ENCODE results near the gene NUDT16L1. TPM values are rescaled to one million over a fixed set of nuclear protein-coding genes. Genes with fewer than 3 reads are reported as not detected.

The NUDT16L1 gene
- total and polyA plus RNA-seq, 2 of the 4 experiments (the other 2 are of a cell fraction) = 22.9 to 44.3 TPM

- H3K9me1 ChIP-seq (ENCODE audit: insufficient read depth, low read length) = no peaks in the 10 kb centered on the region
- no peak overlapping the region for H3K4me3 ChIP-seq (ENCODE audit: insufficient read depth, low read depth, low read length)
- no peak overlapping the region for H2BK120ac ChIP-seq (ENCODE audit: low read depth, low read length)
- no peak overlapping the region for H2BK15ac ChIP-seq (ENCODE audit: low read depth, low read length)
- peaks cover 70% of the 10 kb centered on the region for H3K36me3 ChIP-seq (ENCODE audit: control insufficient read depth, insufficient read depth, low read length)
- intact Hi-C loops (cut with micrococcal nuclease) = no loop called here
- no peaks in the 10 kb centered on the region; the same call in 1 of the 2 replicates for H4K20me1 ChIP-seq (ENCODE audit: insufficient read depth, low read length)
- dilution Hi-C loops (cut with HindIII; ENCODE audit: low sequenced_read_pairs, unreplicated experiment) = no loop called here
- H3K9ac ChIP-seq (ENCODE audit: low read depth, low read length) = no peak overlapping the region
- TF ChIP-seq RCOR1 (IDR thresholded peaks at IDR 0.05; ENCODE audit: insufficient replicate concordance, low read length) (no peak), RFX5 (IDR thresholded peaks at IDR 0.05; ENCODE audit: low read depth, low read length) (no peak), MXI1 (IDR thresholded peaks at IDR 0.05; ENCODE audit: borderline replicate concordance, low read depth, low read length) (no peak), MAFK (IDR thresholded peaks at IDR 0.05; ENCODE audit: low read depth, low read length) (no peak), CEBPB (IDR thresholded peaks at IDR 0.05; ENCODE audit: low read depth, low read length) (no peak), RAD21 (IDR thresholded peaks at IDR 0.05; ENCODE audit: low read length) (no peak), FOS (IDR thresholded peaks at IDR 0.05; ENCODE audit: low read depth, low read length) (no peak), CTCF (conservative IDR thresholded peaks at IDR 0.05; ENCODE audit: low read depth, low read length) (no peak), NFE2L2 (IDR thresholded peaks at IDR 0.05; ENCODE audit: low read depth, low read length) (no peak), MAZ (IDR thresholded peaks at IDR 0.05; ENCODE audit: borderline replicate concordance, low read depth, low read length) (no peak), BHLHE40 (IDR thresholded peaks at IDR 0.05; ENCODE audit: low read depth, low read length) (no peak), CHD1 (IDR thresholded peaks at IDR 0.05; ENCODE audit: low read depth, low read length) (no peak)
- TF ChIP-seq, protein P1, sequence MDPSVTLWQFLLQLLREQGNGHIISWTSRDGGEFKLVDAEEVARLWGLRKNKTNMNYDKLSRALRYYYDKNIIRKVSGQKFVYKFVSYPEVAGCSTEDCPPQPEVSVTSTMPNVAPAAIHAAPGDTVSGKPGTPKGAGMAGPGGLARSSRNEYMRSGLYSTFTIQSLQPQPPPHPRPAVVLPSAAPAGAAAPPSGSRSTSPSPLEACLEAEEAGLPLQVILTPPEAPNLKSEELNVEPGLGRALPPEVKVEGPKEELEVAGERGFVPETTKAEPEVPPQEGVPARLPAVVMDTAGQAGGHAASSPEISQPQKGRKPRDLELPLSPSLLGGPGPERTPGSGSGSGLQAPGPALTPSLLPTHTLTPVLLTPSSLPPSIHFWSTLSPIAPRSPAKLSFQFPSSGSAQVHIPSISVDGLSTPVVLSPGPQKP (IDR thresholded peaks at IDR 0.05; ENCODE audit: borderline replicate concordance, low read depth, low read length) = no peak
- TF ChIP-seq, protein P2, sequence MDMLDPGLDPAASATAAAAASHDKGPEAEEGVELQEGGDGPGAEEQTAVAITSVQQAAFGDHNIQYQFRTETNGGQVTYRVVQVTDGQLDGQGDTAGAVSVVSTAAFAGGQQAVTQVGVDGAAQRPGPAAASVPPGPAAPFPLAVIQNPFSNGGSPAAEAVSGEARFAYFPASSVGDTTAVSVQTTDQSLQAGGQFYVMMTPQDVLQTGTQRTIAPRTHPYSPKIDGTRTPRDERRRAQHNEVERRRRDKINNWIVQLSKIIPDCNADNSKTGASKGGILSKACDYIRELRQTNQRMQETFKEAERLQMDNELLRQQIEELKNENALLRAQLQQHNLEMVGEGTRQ (IDR thresholded peaks at IDR 0.05; ENCODE audit: low read depth, low read length) = no peak
- no peak overlapping the region for H4K91ac ChIP-seq (ENCODE audit: insufficient read depth, low read depth, low read length)
- no peak overlapping the region for H4K5ac ChIP-seq (ENCODE audit: low read depth, low read length)
- H2AFZ ChIP-seq (replicated peaks; ENCODE audit: low read length, poor library complexity) = no peak overlapping the region
- no peak overlapping the region for H2BK5ac ChIP-seq (ENCODE audit: low read depth, low read length, poor library complexity, severe bottlenecking)
- no peak overlapping the region for H3K23ac ChIP-seq (ENCODE audit: low read depth, low read length)
- H3K27ac ChIP-seq (ENCODE audit: insufficient read depth, low read length) = no peak overlapping the region
- H4K8ac ChIP-seq (ENCODE audit: low read depth in 2 of 2, low read length in 2 of 2) = no peak overlapping the region
- DNase-seq (no peak), ATAC-seq (ENCODE audit: low read depth) (no peak)
- CTCF ChIA-PET = interaction anchor here (1.6 kb wide), 1 partner anchor 12 kb away, joined by 4 read pairs; no protein-coding TSS in a partner anchor
- WGBS, 2 experiments (ENCODE audit: extremely low coverage in 2 of 2, insufficient read length in 1 of 2) = 90% methylated on average over 20 of the region's 39 CpGs; no CpG with 5 or more reads in 1 of the 2 experiments
- BruUV-seq (replicated peaks) = no TSS peak
- H3K14ac ChIP-seq (replicated peaks; ENCODE audit: low read depth, low read length) = no peak overlapping the region
- H2AK5ac ChIP-seq (ENCODE audit: low read depth, low read length) = no peak overlapping the region
- H3K56ac ChIP-seq (ENCODE audit: extremely low read depth, insufficient read depth, low read length) = no peak overlapping the region
- H2BK20ac ChIP-seq (ENCODE audit: low read depth, low read length) = no peak overlapping the region
- H3K27me3 ChIP-seq (ENCODE audit: control insufficient read depth, insufficient read depth, low read length) = no peaks in the 10 kb centered on the region
- peaks cover 2% of the 10 kb centered on the region; the same call in 1 of the 2 replicates for H3K4me1 ChIP-seq (ENCODE audit: control insufficient read depth, insufficient read depth, low read length)
- no peaks in the 10 kb centered on the region for H3K9me3 ChIP-seq (ENCODE audit: control insufficient read depth, insufficient read depth, low read length)
- no peak overlapping the region for H2AK9ac ChIP-seq (replicated peaks; ENCODE audit: low read depth, low read length, poor library complexity)
- no peak overlapping the region for H3K4ac ChIP-seq (ENCODE audit: low read depth, low read length)
- in situ Hi-C loops (cut with MboI; ENCODE audit: low sequenced_read_pairs) = no loop called here
- peaks cover 2 to 24% of the 10 kb centered on the region in 2 experiments; a peak in 1 of 4 replicates for H3K79me1 ChIP-seq (ENCODE audit: low read depth in 1 of 2, low read length in 2 of 2)
- no peak overlapping the region for H3K4me2 ChIP-seq (ENCODE audit: low read depth, low read length)
- no peak overlapping the region for H3K18ac ChIP-seq (ENCODE audit: low read depth, low read length)
- POLR2A ChIA-PET (ENCODE audit: unreplicated experiment) = no interaction called here
Measured at GRCh38 chr16:4681471-4682083, 11.8 kb upstream of the NUDT16L1 start.
